A549 (cell line): Measurements from ENCODE around the gene GRID1. TPM values are rescaled to one million over a fixed set of nuclear protein-coding genes. Genes with fewer than 3 reads are reported as not detected.

Source experiments
- ATAC-seq, 2 experiments: fragments of 200-7000 bp in 1 of 2; fragments of >200 bp in 1 of 2; cut with Nextera tagmentation in 1 of 2; cut with Tn5 transposase in 1 of 2; 3 replicates each; pipeline versions ENCODE4 v1.8.0 to v1.9.1; 2018 to 2020; ENCODE audit warnings: mild to moderate bottlenecking in 1 of 2, moderate library complexity in 1 of 2
- CTCF ChIA-PET: fragments of 300-600 bp; sonication (Branson Sonifier 250); formaldehyde crosslinking; extraction: SDS; loops from one replicate; lab custom pipeline; 2021; ENCODE audit warnings: antibody characterized with exemption, inconsistent platforms; lab: Yijun Ruan, JAX
- POLR2A ChIA-PET: fragments of 350-600 bp; formaldehyde crosslinking; extraction: SDS; loops from one replicate; lab custom pipeline; 2021; ENCODE audit warnings: antibody characterized with exemption, inconsistent platforms; lab: Yijun Ruan, JAX
- DNase-seq, 2 experiments: peaks; one replicate each; pipeline versions ENCODE4 v3.0.0 to v3.0.0-alpha.2; 2011 to 2016; ENCODE audit warnings: low read depth in 1 of 2, low spot score in 1 of 2
- FAIRE-seq: peaks from 2 replicates; lab custom pipeline; 2011; peaks lifted over from hg19 to GRCh38; lab: Jason Lieb, UNC
- H3K27ac ChIP-seq, 2 experiments: fragments of >200 bp; sonication (Bioruptor Twin); formaldehyde crosslinking; 3 replicates each; pipeline ENCODE4 v1.5.1; 2016 to 2017
- H3K4me1 ChIP-seq: fragments of >200 bp; sonication (Bioruptor Twin); formaldehyde crosslinking; 3 replicates; pipeline ENCODE4 v1.6.1; 2016
- H3K4me2 ChIP-seq: fragments of >200 bp; sonication (Bioruptor Twin); formaldehyde crosslinking; 3 replicates; pipeline ENCODE4 v1.6.1; 2016
- H3K4me3 ChIP-seq: fragments of >200 bp; sonication (Bioruptor Twin); formaldehyde crosslinking; 3 replicates; pipeline ENCODE4 v1.5.1; 2016
- H3K9me3 ChIP-seq: fragments of >200 bp; sonication (Bioruptor Twin); formaldehyde crosslinking; 3 replicates; pipeline ENCODE4 v1.6.1; 2016
- CEBPB ChIP-seq, 2 experiments: fragments of >200 bp in 1 of 2; sonication (Bioruptor Twin) in 1 of 2; formaldehyde crosslinking in 1 of 2; IDR thresholded peaks; 2 replicates each; pipeline ENCODE4 v1.6.1; 2012 to 2016
- CHD2 ChIP-seq: fragments of 150-350 bp; IDR thresholded peaks from 2 replicates; pipeline ENCODE4 v1.6.1; 2014; ENCODE audit warnings: low read length; ENCODE audit not compliant: partially characterized antibody
- ELK1 ChIP-seq: fragments of 150-350 bp; IDR thresholded peaks from 2 replicates; pipeline ENCODE4 v1.6.1; 2014; ENCODE audit warnings: low read depth, mild to moderate bottlenecking, low read length
- EP300 ChIP-seq, 2 experiments: fragments of >200 bp; sonication (Bioruptor Twin); formaldehyde crosslinking; IDR thresholded peaks; 2 replicates in 1 of 2; 3 replicates in 1 of 2; pipeline ENCODE4 v1.6.1; 2016 to 2017
- ESRRA ChIP-seq: fragments of 150-350 bp; IDR thresholded peaks from 2 replicates; pipeline ENCODE4 v1.6.1; 2014; ENCODE audit warnings: mild to moderate bottlenecking, low read length, borderline replicate concordance
- FOSB ChIP-seq: fragments of 250-450 bp; sonication (Bioruptor Pico); IDR thresholded peaks from 2 replicates; pipeline ENCODE4 v1.5.0; 2020; ENCODE audit warnings: mild to moderate bottlenecking, moderate library complexity
- GATA3 ChIP-seq: IDR thresholded peaks from 2 replicates; pipeline ENCODE4 v1.6.1; 2012; ENCODE audit warnings: borderline replicate concordance
- HES2 ChIP-seq: fragments of >200 bp; sonication (Bioruptor Twin); formaldehyde crosslinking; IDR thresholded peaks from 2 replicates; pipeline ENCODE4 v1.6.1; 2016
- JUNB ChIP-seq: fragments of >200 bp; sonication (Bioruptor Twin); formaldehyde crosslinking; IDR thresholded peaks from 2 replicates; pipeline ENCODE4 v1.6.1; 2016
- MAX ChIP-seq: IDR thresholded peaks from 2 replicates; pipeline ENCODE4 v1.6.1; 2012
- MYC ChIP-seq: IDR thresholded peaks from 2 replicates; pipeline ENCODE4 v1.6.1; 2012; ENCODE audit warnings: mild to moderate bottlenecking, inconsistent platforms, low read length, improper control_type of control experiment, borderline replicate concordance
- NFE2L2 ChIP-seq: fragments of 150-350 bp; conservative IDR thresholded peaks from 2 replicates; pipeline ENCODE4 v1.6.1; 2014; ENCODE audit warnings: low read length
- NPAS2 ChIP-seq: fragments of 250-450 bp; sonication (Bioruptor Pico); IDR thresholded peaks from 2 replicates; pipeline ENCODE4 v1.8.0; 2022; ENCODE audit warnings: mild to moderate bottlenecking, moderate library complexity, borderline replicate concordance
- POLR2AphosphoS2 ChIP-seq: conservative IDR thresholded peaks from 2 replicates; pipeline ENCODE4 v1.6.1; 2012; ENCODE audit warnings: low read length, improper control_type of control experiment, inconsistent platforms
- SMC3 ChIP-seq: fragments of >200 bp; sonication (Bioruptor Twin); formaldehyde crosslinking; IDR thresholded peaks from 3 replicates; pipeline ENCODE4 v1.6.1; 2018; ENCODE audit warnings: inconsistent platforms
- SREBF2 ChIP-seq: fragments of 450-650 bp; IDR thresholded peaks from 2 replicates; pipeline ENCODE4 v1.6.1; 2014; ENCODE audit warnings: mild to moderate bottlenecking, moderate library complexity
- TFCP2L1 ChIP-seq: fragments of 250-450 bp; sonication (Bioruptor Pico); IDR thresholded peaks from 2 replicates; pipeline ENCODE4 v1.5.0; 2021; ENCODE audit warnings: mild to moderate bottlenecking
- TP53 ChIP-seq: fragments of 250-450 bp; sonication (Bioruptor Pico); IDR thresholded peaks from 2 replicates; pipeline ENCODE4 v1.5.0; 2021; ENCODE audit warnings: mild to moderate bottlenecking, moderate library complexity
- ZFP36 ChIP-seq: fragments of 450-650 bp; IDR thresholded peaks from 2 replicates; pipeline ENCODE4 v1.6.1; 2014; ENCODE audit warnings: borderline replicate concordance; ENCODE audit not compliant: partially characterized antibody
- ZNF302 ChIP-seq: fragments of 250-450 bp; sonication (Bioruptor Pico); IDR thresholded peaks from 2 replicates; pipeline ENCODE4 v1.9.0; 2021; ENCODE audit warnings: inconsistent platforms, mild to moderate bottlenecking, moderate library complexity
- WGBS: methylation state at CpG from one replicate; pipeline ENCODE4 v1.1.6; 2017; ENCODE audit errors: missing lambda C conversion rate; 5-methylcytosine and 5-hydroxymethylcytosine counted together
- polyA plus RNA-seq, 4 experiments: library from polyadenylated mRNA; depleted of rRNA in 3 of 4; stranded (reverse); fragments of >200 nt; fragmentation: RNase III in 1 of 4; extraction: RNeasy Plus Mini Kit Qiagen cat#74134 plus additional on column Dnase treatment in 1 of 4; gene quantifications; 2 replicates in 3 of 4; 3 replicates in 1 of 4; pipeline ENCODE4 v1.2.3, GENCODE V29; 2011 to 2017
- TF ChIP-seq, protein P1 (sequence below): fragments of 450-650 bp; IDR thresholded peaks from 2 replicates; pipeline ENCODE4 v1.6.1; 2014; ENCODE audit warnings: antibody characterized with exemption
- TF ChIP-seq, protein P2 (sequence below): IDR thresholded peaks from 2 replicates; pipeline ENCODE4 v1.6.1; 2012

The GRID1 gene
- polyA plus RNA-seq, 2 of the 4 experiments (the other 2 are of a cell fraction): 0.14 to 0.30 TPM

- H3K4me1 ChIP-seq: peaks cover 7% of the 10 kb centered on the region
- no peak overlapping the region for H3K4me3 ChIP-seq
- 64% methylated on average over 13 of the region's 13 CpGs for WGBS
- ChIA-PET CTCF (no interaction called here), POLR2A (no interaction called here)
- TF ChIP-seq NPAS2 (CRISPR knock-in tag) (no peak), CEBPB (IDR thresholded peaks at IDR 0.05) (no peak), GATA3 (no peak), POLR2AphosphoS2 (no peak), MAX (no peak), CHD2 (no peak), ESRRA (no peak), EP300 (IDR thresholded peaks at IDR 0.05) (no peak), SREBF2 (no peak), ZFP36 (no peak), TFCP2L1 (CRISPR knock-in tag) (no peak), FOSB (no peak), ZNF302 (CRISPR knock-in tag) (no peak)
- DNase-seq (no peak), ATAC-seq (no peak), FAIRE-seq (no peak)
- H3K4me2 ChIP-seq: no peak overlapping the region
- H3K27ac ChIP-seq: no peak overlapping the region
- H3K9me3 ChIP-seq: no peaks in the 10 kb centered on the region
These were observed 26.2 kb downstream of the GRID1 start for GRCh38 chr10:86340176-86340990.

GRCh38 chr10:86339226-86339865 lies 27.2 kb downstream of the GRID1 start:
- POLR2A ChIA-PET: no interaction called here
- no peak for ATAC-seq
- WGBS: 75% methylated on average over 10 of the region's 12 CpGs
- Histone ChIP-seq H3K4me2 (no peak overlapping the region), H3K4me3 (no peak overlapping the region), H3K4me1 (no peaks in the 10 kb centered on the region), H3K9me3 (no peaks in the 10 kb centered on the region), H3K27ac (no peak overlapping the region)
- CTCF ChIA-PET: interaction anchor here (0.6 to 1.1 kb wide), 3 partner anchors 23 to 344 kb away, joined by 3 read pairs; no protein-coding TSS in a partner anchor
- TF ChIP-seq FOSB: no peak
- no peak for TF ChIP-seq MYC
- no peak for TF ChIP-seq SMC3
- no peak for TF ChIP-seq GATA3
- no peak for TF ChIP-seq ELK1
- no peak for TF ChIP-seq NFE2L2
- no peak for TF ChIP-seq TFCP2L1 (CRISPR knock-in tag)
- no peak for TF ChIP-seq MAX
- TF ChIP-seq SREBF2: no peak
- TF ChIP-seq, protein P1, sequence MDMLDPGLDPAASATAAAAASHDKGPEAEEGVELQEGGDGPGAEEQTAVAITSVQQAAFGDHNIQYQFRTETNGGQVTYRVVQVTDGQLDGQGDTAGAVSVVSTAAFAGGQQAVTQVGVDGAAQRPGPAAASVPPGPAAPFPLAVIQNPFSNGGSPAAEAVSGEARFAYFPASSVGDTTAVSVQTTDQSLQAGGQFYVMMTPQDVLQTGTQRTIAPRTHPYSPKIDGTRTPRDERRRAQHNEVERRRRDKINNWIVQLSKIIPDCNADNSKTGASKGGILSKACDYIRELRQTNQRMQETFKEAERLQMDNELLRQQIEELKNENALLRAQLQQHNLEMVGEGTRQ: no peak
- no peak for TF ChIP-seq JUNB
- TF ChIP-seq HES2: no peak
- TF ChIP-seq, protein P2, sequence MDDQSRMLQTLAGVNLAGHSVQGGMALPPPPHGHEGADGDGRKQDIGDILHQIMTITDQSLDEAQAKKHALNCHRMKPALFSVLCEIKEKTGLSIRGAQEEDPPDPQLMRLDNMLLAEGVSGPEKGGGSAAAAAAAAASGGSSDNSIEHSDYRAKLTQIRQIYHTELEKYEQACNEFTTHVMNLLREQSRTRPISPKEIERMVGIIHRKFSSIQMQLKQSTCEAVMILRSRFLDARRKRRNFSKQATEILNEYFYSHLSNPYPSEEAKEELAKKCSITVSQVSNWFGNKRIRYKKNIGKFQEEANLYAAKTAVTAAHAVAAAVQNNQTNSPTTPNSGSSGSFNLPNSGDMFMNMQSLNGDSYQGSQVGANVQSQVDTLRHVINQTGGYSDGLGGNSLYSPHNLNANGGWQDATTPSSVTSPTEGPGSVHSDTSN: no peak
- no peak for TF ChIP-seq TP53 (CRISPR knock-in tag)
- no peak for FAIRE-seq
- no peak for DNase-seq
